ENCODE measurements around the gene NFIA. TPM values are rescaled to one million over a fixed set of nuclear protein-coding genes. Genes with fewer than 3 reads are reported as not detected.

Gene NFIA
- total RNA-seq, 1 experiment from 2014 or later = 20.9 TPM

DNA sequence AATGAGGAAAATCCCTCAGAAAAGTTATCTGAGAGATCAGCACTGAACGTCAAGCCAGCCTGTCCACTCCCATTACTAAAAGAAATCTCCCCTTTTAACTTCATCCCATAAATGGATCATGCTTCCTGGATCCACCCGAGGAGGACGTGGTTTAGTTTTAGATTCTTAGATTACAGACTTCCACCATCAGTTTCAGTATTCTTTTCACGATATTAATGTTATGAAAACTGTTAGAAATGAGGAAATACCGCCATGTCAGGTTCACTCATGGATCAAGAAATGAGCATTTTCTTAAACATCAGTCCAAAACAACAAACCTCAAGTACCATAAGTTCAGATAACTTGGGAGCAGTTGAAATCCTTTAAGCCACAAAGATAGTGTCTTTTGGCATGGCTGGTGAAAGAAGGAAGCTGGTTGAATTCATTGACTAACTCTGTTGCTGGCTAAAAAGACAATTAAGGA is 49.8 kb downstream of the NFIA start:
- Histone ChIP-seq H3K9me3 (ENCODE audit: control insufficient read depth, insufficient read depth, low read depth, low read length) (no peaks in the 10 kb centered on the region), H3K4me1 (ENCODE audit: control insufficient read depth, insufficient read depth, low read length) (peaks cover 16% of the 10 kb centered on the region), H3K4me3 (ENCODE audit: low read depth in 2 of 2, low read length in 2 of 2) (peak overlapping the region in 1 of 2 experiments; percentile 2; a peak in 1 of 4 replicates), H3K36me3 (ENCODE audit: control insufficient read depth, insufficient read depth, low read length) (no peaks in the 10 kb centered on the region), H3K27me3 (ENCODE audit: control insufficient read depth, insufficient read depth, low read length) (no peaks in the 10 kb centered on the region), H3K27ac (ENCODE audit: low read length) (peak overlapping the region; percentile 55)
- no peak for ATAC-seq
- ChIA-PET POLR2A (no interaction called here), CTCF (no interaction called here)
- no TSS peak for BruUV-seq (replicated peaks)
- TF ChIP-seq, protein P1, sequence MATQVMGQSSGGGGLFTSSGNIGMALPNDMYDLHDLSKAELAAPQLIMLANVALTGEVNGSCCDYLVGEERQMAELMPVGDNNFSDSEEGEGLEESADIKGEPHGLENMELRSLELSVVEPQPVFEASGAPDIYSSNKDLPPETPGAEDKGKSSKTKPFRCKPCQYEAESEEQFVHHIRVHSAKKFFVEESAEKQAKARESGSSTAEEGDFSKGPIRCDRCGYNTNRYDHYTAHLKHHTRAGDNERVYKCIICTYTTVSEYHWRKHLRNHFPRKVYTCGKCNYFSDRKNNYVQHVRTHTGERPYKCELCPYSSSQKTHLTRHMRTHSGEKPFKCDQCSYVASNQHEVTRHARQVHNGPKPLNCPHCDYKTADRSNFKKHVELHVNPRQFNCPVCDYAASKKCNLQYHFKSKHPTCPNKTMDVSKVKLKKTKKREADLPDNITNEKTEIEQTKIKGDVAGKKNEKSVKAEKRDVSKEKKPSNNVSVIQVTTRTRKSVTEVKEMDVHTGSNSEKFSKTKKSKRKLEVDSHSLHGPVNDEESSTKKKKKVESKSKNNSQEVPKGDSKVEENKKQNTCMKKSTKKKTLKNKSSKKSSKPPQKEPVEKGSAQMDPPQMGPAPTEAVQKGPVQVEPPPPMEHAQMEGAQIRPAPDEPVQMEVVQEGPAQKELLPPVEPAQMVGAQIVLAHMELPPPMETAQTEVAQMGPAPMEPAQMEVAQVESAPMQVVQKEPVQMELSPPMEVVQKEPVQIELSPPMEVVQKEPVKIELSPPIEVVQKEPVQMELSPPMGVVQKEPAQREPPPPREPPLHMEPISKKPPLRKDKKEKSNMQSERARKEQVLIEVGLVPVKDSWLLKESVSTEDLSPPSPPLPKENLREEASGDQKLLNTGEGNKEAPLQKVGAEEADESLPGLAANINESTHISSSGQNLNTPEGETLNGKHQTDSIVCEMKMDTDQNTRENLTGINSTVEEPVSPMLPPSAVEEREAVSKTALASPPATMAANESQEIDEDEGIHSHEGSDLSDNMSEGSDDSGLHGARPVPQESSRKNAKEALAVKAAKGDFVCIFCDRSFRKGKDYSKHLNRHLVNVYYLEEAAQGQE (IDR thresholded peaks at IDR 0.05; ENCODE audit: insufficient read depth in 1 of 2, low read depth in 2 of 2, low read length in 1 of 2) = no peak
- TF ChIP-seq TCF7L2 (IDR thresholded peaks at IDR 0.05; ENCODE audit: low read depth, low read length) (no peak), POLR2AphosphoS5 (IDR thresholded peaks at IDR 0.05; ENCODE audit: low read depth, low read length) (no peak), SIN3A (IDR thresholded peaks at IDR 0.05; ENCODE audit: borderline replicate concordance, insufficient read depth, low read depth, low read length) (no peak)
- TF ChIP-seq, protein P2, sequence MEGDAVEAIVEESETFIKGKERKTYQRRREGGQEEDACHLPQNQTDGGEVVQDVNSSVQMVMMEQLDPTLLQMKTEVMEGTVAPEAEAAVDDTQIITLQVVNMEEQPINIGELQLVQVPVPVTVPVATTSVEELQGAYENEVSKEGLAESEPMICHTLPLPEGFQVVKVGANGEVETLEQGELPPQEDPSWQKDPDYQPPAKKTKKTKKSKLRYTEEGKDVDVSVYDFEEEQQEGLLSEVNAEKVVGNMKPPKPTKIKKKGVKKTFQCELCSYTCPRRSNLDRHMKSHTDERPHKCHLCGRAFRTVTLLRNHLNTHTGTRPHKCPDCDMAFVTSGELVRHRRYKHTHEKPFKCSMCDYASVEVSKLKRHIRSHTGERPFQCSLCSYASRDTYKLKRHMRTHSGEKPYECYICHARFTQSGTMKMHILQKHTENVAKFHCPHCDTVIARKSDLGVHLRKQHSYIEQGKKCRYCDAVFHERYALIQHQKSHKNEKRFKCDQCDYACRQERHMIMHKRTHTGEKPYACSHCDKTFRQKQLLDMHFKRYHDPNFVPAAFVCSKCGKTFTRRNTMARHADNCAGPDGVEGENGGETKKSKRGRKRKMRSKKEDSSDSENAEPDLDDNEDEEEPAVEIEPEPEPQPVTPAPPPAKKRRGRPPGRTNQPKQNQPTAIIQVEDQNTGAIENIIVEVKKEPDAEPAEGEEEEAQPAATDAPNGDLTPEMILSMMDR (IDR thresholded peaks at IDR 0.05) = no peak
- DNase-seq (ENCODE audit: low read depth, low spot score) = no peak
- intact Hi-C loops (cut with micrococcal nuclease; ENCODE audit: unreplicated experiment) (no loop called here), in situ Hi-C loops (cut with HindIII; ENCODE audit: low pct_unique_long_range_greater_than_20kb, low sequenced_read_pairs) (no loop called here)

DNA sequence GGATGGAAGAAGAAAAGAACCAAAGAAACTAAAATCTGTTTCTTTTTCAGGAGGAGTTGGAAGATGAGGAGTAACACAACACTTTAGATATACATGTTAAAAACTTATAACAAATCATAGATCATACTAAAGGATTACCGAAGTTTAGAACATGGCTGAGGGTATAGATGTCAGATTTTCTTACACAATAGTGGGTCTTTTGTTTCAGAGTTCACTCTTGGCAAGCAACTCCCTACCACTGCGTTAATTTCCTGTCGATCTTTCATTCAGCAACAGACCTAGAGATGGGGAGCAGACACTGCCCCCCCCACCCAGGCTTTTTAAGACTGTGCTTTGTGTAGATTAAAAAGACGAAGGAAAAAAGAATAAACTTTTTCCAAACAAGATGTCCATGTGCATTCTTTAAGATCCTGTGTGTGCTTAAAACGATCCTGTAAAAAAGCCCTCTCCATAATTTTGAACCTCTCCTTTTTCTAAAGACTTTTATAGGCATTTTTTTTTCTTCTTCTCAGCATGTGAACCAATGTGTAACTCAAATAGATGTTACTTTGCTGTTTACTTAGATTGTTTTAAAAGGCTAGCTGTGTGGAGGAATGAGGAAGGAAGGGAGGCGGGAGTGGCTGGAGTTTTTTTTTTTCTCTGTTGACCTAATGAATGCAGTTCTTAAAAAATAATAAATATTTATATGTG is 50.4 kb downstream of the NFIA start:
- intact Hi-C loops (cut with micrococcal nuclease; ENCODE audit: unreplicated experiment) = no loop called here
- Histone ChIP-seq H3K4me3 (ENCODE audit: low read depth in 2 of 2, low read length in 2 of 2) (0 out of 4 replicates have a peak overlapping the region, but pooled peaks of 1 of the 2 experiments have one; percentile 2), H3K36me3 (ENCODE audit: control insufficient read depth, insufficient read depth, low read length) (no peaks in the 10 kb centered on the region), H3K4me1 (ENCODE audit: control insufficient read depth, insufficient read depth, low read length) (peaks cover 16% of the 10 kb centered on the region), H3K27me3 (ENCODE audit: control insufficient read depth, insufficient read depth, low read length) (no peaks in the 10 kb centered on the region), H3K27ac (ENCODE audit: low read length) (peak overlapping the region; percentile 55), H3K9me3 (ENCODE audit: control insufficient read depth, insufficient read depth, low read depth, low read length) (no peaks in the 10 kb centered on the region)
- DNase-seq (ENCODE audit: low read depth, low spot score) (no peak), ATAC-seq (no peak)
- BruUV-seq (replicated peaks) = no TSS peak
- ChIA-PET CTCF (no interaction called here), POLR2A (interaction anchor here (0.6 kb wide), 1 partner anchor 378 kb away, joined by 4 read pairs; no protein-coding TSS in a partner anchor)
- in situ Hi-C loops (cut with HindIII; ENCODE audit: low pct_unique_long_range_greater_than_20kb, low sequenced_read_pairs) = no loop called here
- no peak for TF ChIP-seq SIN3A (IDR thresholded peaks at IDR 0.05; ENCODE audit: borderline replicate concordance, insufficient read depth, low read depth, low read length)
- TF ChIP-seq POLR2AphosphoS5 (IDR thresholded peaks at IDR 0.05; ENCODE audit: low read depth, low read length) = no peak
- TF ChIP-seq, protein P1 (IDR thresholded peaks at IDR 0.05; ENCODE audit: insufficient read depth in 1 of 2, low read depth in 2 of 2, low read length in 1 of 2) = no peak
- TF ChIP-seq, protein P2 (IDR thresholded peaks at IDR 0.05) = no peak
- no peak for TF ChIP-seq TCF7L2 (IDR thresholded peaks at IDR 0.05; ENCODE audit: low read depth, low read length)

Data from Panc1 (cell line).